NB4 (cell line): Measurements from ENCODE around the gene SLC25A36.
A peak's percentile ranks its signal among the peaks of the same experiment; 100 is the strongest.

Experiments
- CTCF ChIP-seq: IDR thresholded peaks from one replicate; pipeline ENCODE4 v1.5.1; 2012; ENCODE audit warnings: low read depth, low read length
- POLR2A ChIP-seq: IDR thresholded peaks from 2 replicates; pipeline ENCODE4 v1.6.1; 2011; ENCODE audit warnings: mild to moderate bottlenecking; ENCODE audit not compliant: insufficient read length; ENCODE audit errors: extremely low read depth

- TF ChIP-seq POLR2A (peak; percentile 88), CTCF (no peak)
Observed at GRCh38 chr3:140941434-140942220, at the start of gene SLC25A36.
